ENCODE data around the gene C5orf52. TPM values are rescaled to one million over a fixed set of nuclear protein-coding genes. Genes with fewer than 3 reads are reported as not detected.

C5orf52 gene
- total and polyA plus RNA-seq, 2 donors (not counting 3 experiments of a cell fraction or from before 2014, with no cell fraction given): not detected

DNA sequence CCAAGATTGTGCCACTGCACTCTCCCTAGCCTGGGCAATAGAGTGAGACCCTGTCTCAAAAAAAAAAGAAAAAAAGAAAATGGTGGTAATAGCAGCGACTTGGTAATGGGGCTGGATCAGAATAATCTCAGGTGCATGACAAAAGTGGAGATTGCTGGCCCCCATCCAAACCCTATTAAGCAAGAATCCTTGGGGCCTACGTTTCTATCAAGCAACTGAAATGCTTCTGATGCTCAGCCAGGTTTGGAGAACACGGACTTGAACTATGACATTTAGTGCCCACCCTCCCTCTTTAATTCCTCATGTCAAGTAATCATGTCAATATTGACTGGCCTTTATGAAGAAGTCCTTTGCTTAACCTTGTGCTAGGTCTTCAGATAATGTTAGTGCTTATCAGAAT lies 6.6 kb downstream of the C5orf52 start:
- ChIA-PET CTCF (no interaction called here), POLR2A (no interaction called here)
- no peak overlapping the region for H2AFZ ChIP-seq (ENCODE audit: low read depth, low read length)
- H3K36me3 ChIP-seq (ENCODE audit: control insufficient read depth in 2 of 2, extremely low read depth in 1 of 2, insufficient read depth in 2 of 2, low read length in 2 of 2): no peaks in the 10 kb centered on the region
- H3K4me2 ChIP-seq (ENCODE audit: insufficient read depth, low read length): no peak overlapping the region
- FAIRE-seq: no peak
- no peaks in the 10 kb centered on the region for H3K9me3 ChIP-seq (replicated peaks; ENCODE audit: control insufficient read depth, insufficient read depth, low read length)
- no peaks in the 10 kb centered on the region for H3K9me1 ChIP-seq (replicated peaks; ENCODE audit: control insufficient read depth, extremely low read depth, insufficient read depth, low read length)
- H3K9ac ChIP-seq (replicated peaks; ENCODE audit: extremely low read depth, insufficient read depth, low read length): no peak overlapping the region
- no peaks in the 10 kb centered on the region for H3K4me1 ChIP-seq (ENCODE audit: control insufficient read depth, extremely low read depth, insufficient read depth, low read length)
- TF ChIP-seq, protein P1, sequence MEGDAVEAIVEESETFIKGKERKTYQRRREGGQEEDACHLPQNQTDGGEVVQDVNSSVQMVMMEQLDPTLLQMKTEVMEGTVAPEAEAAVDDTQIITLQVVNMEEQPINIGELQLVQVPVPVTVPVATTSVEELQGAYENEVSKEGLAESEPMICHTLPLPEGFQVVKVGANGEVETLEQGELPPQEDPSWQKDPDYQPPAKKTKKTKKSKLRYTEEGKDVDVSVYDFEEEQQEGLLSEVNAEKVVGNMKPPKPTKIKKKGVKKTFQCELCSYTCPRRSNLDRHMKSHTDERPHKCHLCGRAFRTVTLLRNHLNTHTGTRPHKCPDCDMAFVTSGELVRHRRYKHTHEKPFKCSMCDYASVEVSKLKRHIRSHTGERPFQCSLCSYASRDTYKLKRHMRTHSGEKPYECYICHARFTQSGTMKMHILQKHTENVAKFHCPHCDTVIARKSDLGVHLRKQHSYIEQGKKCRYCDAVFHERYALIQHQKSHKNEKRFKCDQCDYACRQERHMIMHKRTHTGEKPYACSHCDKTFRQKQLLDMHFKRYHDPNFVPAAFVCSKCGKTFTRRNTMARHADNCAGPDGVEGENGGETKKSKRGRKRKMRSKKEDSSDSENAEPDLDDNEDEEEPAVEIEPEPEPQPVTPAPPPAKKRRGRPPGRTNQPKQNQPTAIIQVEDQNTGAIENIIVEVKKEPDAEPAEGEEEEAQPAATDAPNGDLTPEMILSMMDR (IDR thresholded peaks at IDR 0.05; ENCODE audit: extremely low read depth in 1 of 2, insufficient read depth in 1 of 2, low read depth in 1 of 2, low read length in 2 of 2): no peak
- TF ChIP-seq FOS (IDR thresholded peaks at IDR 0.05; ENCODE audit: borderline replicate concordance, insufficient read depth, low read length): no peak
- no peak for TF ChIP-seq EZH2 (IDR thresholded peaks at IDR 0.05; ENCODE audit: borderline replicate concordance, low read depth, low read length, severe bottlenecking)
- TF ChIP-seq, protein P2, sequence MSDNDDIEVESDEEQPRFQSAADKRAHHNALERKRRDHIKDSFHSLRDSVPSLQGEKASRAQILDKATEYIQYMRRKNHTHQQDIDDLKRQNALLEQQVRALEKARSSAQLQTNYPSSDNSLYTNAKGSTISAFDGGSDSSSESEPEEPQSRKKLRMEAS (IDR thresholded peaks at IDR 0.05; ENCODE audit: insufficient read depth, insufficient read length): no peak
- TF ChIP-seq JUN (IDR thresholded peaks at IDR 0.05; ENCODE audit: borderline replicate concordance, insufficient read depth, insufficient read length, low read depth): no peak
- no peak for TF ChIP-seq POLR2A (IDR thresholded peaks at IDR 0.05; ENCODE audit: low read depth, low read length)
- no peak for TF ChIP-seq GATA2 (IDR thresholded peaks at IDR 0.05; ENCODE audit: insufficient read depth, insufficient read length, low read depth, low read length)
- no peak for TF ChIP-seq MYC (IDR thresholded peaks at IDR 0.05; ENCODE audit: low read depth, low read length)
- no peak for TF ChIP-seq POLR2AphosphoS5 (IDR thresholded peaks at IDR 0.05; ENCODE audit: insufficient read depth, low read depth, low read length)
- no peaks in the 10 kb centered on the region for H3K79me2 ChIP-seq (ENCODE audit: control insufficient read depth, insufficient read depth, low read length)
- no peak for DNase-seq (ENCODE audit: low read depth, low spot score)
- H3K4me3 ChIP-seq (replicated peaks in 1 of 3; ENCODE audit: insufficient read depth in 1 of 3, low read depth in 1 of 3, low read length in 3 of 3): no peak overlapping the region
- H4K20me1 ChIP-seq (replicated peaks; ENCODE audit: control insufficient read depth, extremely low read depth, insufficient read depth, low read length): no peaks in the 10 kb centered on the region
- intact Hi-C loops (cut with micrococcal nuclease): no loop called here
- H3K27me3 ChIP-seq (ENCODE audit: control insufficient read depth in 2 of 2, insufficient read depth in 2 of 2, low read length in 2 of 2): no peaks in the 10 kb centered on the region
- dilution Hi-C loops (cut with MboI; ENCODE audit: extremely low pct_ligation_motif_present, low sequenced_read_pairs): no loop called here
- H3K27ac ChIP-seq (ENCODE audit: insufficient read depth, low read depth, low read length): no peak overlapping the region
- BruUV-seq (replicated peaks): no TSS peak
